Activated T-helper 1 cell treated with Interleukin-2 at 50 U/mL for 16 hours (primary cell): ENCODE measurements around the gene MYH11.
"Not testable (repeated sequence)": the region's sequence is repeated elsewhere in the genome, so short reads cannot be mapped to it uniquely, and the experiment has no call there.

Experiments
- DNase-seq: peaks from one replicate; pipeline ENCODE4 v3.0.0-alpha.2; 2020; ENCODE audit warnings: low read depth

MYH11 gene

DNA sequence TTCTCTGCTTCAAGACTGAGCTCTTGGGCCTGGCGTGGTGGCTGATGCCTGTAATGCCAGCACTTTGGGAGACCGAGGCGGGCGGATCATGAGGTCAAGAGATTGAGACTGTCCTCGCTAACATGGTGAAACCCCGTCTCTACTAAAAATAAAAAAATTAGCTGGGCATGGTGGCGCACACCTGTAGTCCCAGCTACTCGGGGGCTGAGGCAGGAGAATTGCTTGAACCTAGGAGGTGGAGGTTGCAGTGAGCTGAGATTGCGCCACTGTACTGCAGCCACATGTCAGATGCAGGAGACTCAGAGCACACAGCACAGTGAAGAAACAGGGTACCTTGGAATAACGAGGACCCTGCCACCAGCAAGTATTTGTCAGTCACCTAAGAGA lies 184.7 kb downstream of the MYH11 start:
- DNase-seq, result not testable (repeated sequence)

- no peak for DNase-seq
Observed at GRCh38 chr16:15671530-15672117, 185.2 kb downstream of the MYH11 start.

GRCh38 chr16:15667091-15667742 lies 189.6 kb downstream of the MYH11 start:
- no peak for DNase-seq

- no peak for DNase-seq
Observed at GRCh38 chr16:15665107-15665506, 191.7 kb downstream of the MYH11 start.

GRCh38 chr16:15660203-15660601 lies 196.6 kb downstream of the MYH11 start:
- no peak for DNase-seq

DNA sequence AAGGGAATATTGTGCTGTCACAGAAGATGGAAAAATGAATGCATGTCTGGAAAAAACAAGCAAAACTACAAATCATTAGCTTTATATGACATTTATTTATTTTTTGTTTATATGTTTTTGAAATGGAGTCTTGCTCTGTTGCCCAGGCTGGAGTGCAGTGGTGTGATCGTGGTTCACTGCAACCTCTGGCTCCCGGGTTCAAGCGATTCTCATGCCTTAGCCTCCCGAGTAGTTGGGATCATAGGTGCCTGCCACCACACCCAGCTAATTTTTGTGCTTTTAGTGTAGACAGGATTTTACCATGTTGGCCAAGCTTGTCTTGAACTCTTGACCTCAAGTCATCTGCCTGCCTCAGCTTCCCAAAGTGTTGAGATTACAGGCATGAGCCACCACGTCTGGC lies 198.3 kb downstream of the MYH11 start:
- DNase-seq, result no peak

DNA sequence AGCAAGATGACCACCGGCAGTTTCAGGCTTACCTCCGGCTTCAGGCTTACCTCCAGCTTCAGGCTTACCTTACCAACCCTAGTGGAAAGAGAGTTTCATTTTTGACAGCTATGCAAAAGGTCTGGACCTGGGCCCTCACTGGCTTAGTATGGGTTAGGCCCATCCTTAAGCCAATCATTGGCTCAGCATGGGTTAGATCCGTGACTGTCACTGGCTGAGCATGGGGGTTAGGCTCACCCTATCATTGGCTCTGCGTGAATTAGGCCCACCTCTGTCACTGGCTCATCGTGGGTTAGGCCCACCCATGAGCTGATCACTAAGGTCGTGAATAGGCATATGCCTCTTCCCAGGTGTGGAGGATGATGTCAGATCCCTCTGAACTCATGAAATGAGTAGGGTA lies 198.7 kb downstream of the MYH11 start:
- DNase-seq, result no peak

DNA sequence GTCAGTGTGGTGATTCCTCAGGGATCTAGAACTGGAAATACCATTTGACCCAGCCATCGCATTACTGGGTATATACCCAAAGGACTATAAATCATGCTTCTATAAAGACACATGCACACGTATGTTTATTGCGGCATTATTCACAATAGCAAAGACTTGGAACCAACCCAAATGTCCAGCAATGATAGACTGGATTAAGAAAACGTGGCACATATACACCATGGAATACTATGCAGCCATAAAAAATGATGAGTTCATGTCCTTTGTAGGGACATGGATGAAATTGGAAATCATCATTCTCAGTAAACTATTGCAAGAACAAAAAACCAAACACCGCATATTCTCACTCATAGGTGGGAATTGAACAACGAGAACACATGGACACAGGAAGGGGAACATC lies 201.3 kb downstream of the MYH11 start:
- not testable (repeated sequence) for DNase-seq

DNA sequence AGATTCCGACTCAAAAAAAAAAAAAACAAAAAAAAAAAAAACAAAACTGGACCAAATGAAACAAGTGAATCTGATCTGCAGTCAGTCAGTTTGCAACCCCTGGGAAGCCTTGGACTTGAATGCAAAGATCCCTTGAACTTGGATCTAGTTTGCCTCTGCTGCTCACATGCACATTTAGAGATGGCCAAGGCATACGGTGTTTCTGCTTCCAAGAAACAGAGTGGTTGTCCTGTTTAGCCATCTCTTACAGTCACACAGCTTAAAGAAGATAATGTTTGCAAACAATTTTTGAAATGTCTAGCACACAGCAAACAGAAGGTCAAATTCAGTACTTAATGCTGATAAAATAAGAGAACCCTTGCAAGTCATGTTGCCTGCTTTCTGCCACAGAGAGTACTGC lies 202.2 kb downstream of the MYH11 start:
- DNase-seq, result no peak

GRCh38 chr16:15653227-15653626 lies 203.6 kb downstream of the MYH11 start:
- DNase-seq, result no peak
